ENCODE measurements around the gene CACYBP.

Gene CACYBP

DNA sequence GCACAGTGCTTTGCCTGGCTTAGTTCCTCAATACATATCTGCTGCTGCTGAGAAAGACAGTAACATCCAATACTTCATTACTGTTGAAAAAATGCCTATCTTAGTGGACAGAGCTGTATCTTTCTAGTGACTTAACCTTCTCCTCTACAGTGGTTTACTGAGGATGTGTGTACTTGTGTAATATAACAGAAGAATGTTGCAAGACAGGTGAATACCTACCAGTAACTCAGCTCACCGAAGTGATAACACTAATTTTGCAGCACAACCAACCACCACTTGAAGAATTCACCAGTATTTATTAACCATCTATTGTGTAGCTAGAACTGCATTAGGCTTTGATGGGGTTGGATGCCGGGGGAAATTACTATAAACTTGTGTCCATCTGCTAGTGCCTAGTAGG, 51.2 kb downstream of the CACYBP start:
- in situ Hi-C loops (cut with MboI; ENCODE audit: low sequenced_read_pairs): no loop called here

DNA sequence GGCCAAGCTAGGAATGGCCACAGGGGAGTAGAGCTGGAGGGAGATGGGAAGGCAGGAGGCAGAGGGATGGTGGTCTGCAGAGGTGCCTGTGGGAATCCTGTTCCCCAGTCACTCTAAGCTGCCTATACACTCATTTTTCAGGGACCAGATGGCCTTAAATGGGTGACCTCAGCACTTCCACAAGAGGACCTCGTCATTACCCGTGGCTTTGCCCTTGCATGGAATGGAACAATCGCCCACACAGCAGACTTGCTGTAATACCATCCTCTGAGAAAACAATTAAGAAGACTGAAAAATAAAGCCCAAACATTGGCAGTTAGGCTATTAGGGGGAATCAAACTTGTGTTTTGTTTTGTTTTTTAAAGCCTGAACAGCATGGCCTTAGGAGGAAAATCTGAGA, 55.0 kb downstream of the CACYBP start:
- in situ Hi-C loops (cut with MboI; ENCODE audit: low sequenced_read_pairs): no loop called here
